OCI-LY7 (cell line): ENCODE data around the gene DEDD2.

Experiments used
- CTCF ChIP-seq: fragments of 200-600 bp; sonication (generic); conservative IDR thresholded peaks from 2 replicates; pipeline ENCODE4 v1.5.1; 2014; ENCODE audit warnings: mild to moderate bottlenecking, antibody characterized with exemption, low read length, moderate library complexity, mixed read lengths
- EZH2phosphoT487 ChIP-seq: fragments of 200-600 bp; sonication (generic); IDR thresholded peaks from 2 replicates; pipeline ENCODE4 v1.6.1; 2018; ENCODE audit warnings: low read depth, borderline replicate concordance, mild to moderate bottlenecking, mixed run types, antibody characterized with exemption, low read length, moderate library complexity, mixed read lengths

DNA sequence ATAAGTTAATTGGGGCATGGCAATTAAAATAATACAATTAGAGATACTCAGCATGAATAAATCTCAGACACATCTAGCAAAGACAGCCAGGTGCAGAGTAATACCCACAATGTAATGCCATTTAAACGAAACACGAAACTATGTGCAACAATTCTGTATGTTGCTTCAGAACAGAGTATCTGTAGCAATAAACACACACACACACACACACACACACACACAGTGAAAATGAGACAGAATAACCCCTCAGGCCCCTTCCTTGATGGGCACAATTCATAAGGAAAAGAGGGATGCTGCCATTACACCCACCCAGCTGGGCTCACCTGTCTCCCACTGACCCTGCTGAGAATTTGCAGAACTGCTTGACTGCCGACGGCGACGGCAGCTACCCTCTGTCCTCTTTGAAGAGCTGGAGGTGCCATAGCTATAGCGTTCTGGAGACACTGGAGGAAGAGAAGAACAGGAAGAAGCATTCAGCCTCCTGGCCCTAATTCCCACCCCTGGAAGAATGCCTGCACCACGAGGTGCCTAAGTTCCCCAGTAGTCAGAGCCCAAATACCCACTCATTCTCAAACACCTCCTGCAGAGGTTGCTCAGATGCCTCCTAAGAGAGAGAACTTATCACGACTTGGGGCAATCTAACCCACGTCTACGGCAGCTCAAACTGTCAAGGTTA lies 2.5 kb downstream of the DEDD2 start:
- TF ChIP-seq CTCF: no peak
- TF ChIP-seq EZH2phosphoT487: no peak
